GM10847 (cell line): ENCODE results near the gene ADARB1.

Source experiments
- POLR2A ChIP-seq: IDR thresholded peaks from 2 replicates; pipeline ENCODE4 v1.6.1; 2011; ENCODE audit not compliant: insufficient read length; ENCODE audit errors: extremely low read depth

ADARB1 gene

GRCh38 chr21:45087022-45087823, 12.8 kb downstream of the ADARB1 start:
- no peak for TF ChIP-seq POLR2A

GRCh38 chr21:45088116-45088515, 13.7 kb downstream of the ADARB1 start:
- TF ChIP-seq POLR2A: no peak

- no peak for TF ChIP-seq POLR2A
Measured at GRCh38 chr21:45088729-45089128, 14.3 kb downstream of the ADARB1 start.

- no peak for TF ChIP-seq POLR2A
Measured at GRCh38 chr21:45089964-45090363, 15.6 kb downstream of the ADARB1 start.

GRCh38 chr21:45090966-45091365, 16.6 kb downstream of the ADARB1 start:
- no peak for TF ChIP-seq POLR2A

GRCh38 chr21:45091550-45092322, 17.4 kb downstream of the ADARB1 start:
- TF ChIP-seq POLR2A: no peak

- TF ChIP-seq POLR2A: no peak
Measured at GRCh38 chr21:45093035-45093532, 18.7 kb downstream of the ADARB1 start.

GRCh38 chr21:45094412-45094811, 20.0 kb downstream of the ADARB1 start:
- TF ChIP-seq POLR2A: no peak

- no peak for TF ChIP-seq POLR2A
Measured at GRCh38 chr21:45095505-45095904, 21.1 kb downstream of the ADARB1 start.

GRCh38 chr21:45096217-45096616, 21.8 kb downstream of the ADARB1 start:
- TF ChIP-seq POLR2A: no peak

GRCh38 chr21:45097827-45098387, 23.5 kb downstream of the ADARB1 start:
- no peak for TF ChIP-seq POLR2A

GRCh38 chr21:45098867-45099266, 24.5 kb downstream of the ADARB1 start:
- no peak for TF ChIP-seq POLR2A

GRCh38 chr21:45099571-45099970, 25.2 kb downstream of the ADARB1 start:
- TF ChIP-seq POLR2A: no peak

- no peak for TF ChIP-seq POLR2A
Measured at GRCh38 chr21:45100866-45101265, 26.5 kb downstream of the ADARB1 start.

GRCh38 chr21:45102391-45102932, 28.1 kb downstream of the ADARB1 start:
- no peak for TF ChIP-seq POLR2A
